H9 (cell line): ENCODE measurements around the gene KLHDC10. TPM values are rescaled to one million over a fixed set of nuclear protein-coding genes. Genes with fewer than 3 reads are reported as not detected.
"Not testable (repeated sequence)": the region's sequence is repeated elsewhere in the genome, so short reads cannot be mapped to it uniquely, and the experiment has no call there.

Experiments used
- DNase-seq: peaks from one replicate; pipeline ENCODE4 v3.0.0-alpha.2; 2017
- H2AFZ ChIP-seq: one replicate; pipeline ENCODE4 v1.6.1; 2013; ENCODE audit warnings: mild to moderate bottlenecking, low read length, control low read depth, moderate library complexity
- H2AK5ac ChIP-seq: 2 replicates; pipeline ENCODE4 v1.6.1; 2013; ENCODE audit warnings: low read length, control low read depth, mixed read lengths; ENCODE audit not compliant: insufficient read length
- H2BK120ac ChIP-seq: one replicate; pipeline ENCODE4 v1.6.1; 2013; ENCODE audit warnings: low read depth, mild to moderate bottlenecking, low read length, control low read depth, inconsistent platforms; ENCODE audit not compliant: poor library complexity, severe bottlenecking
- H2BK12ac ChIP-seq: 2 replicates; pipeline ENCODE4 v1.6.1; 2013; ENCODE audit warnings: low read length, control low read depth, mixed read lengths, low read depth; ENCODE audit not compliant: insufficient read length
- H2BK15ac ChIP-seq: 2 replicates; pipeline ENCODE4 v1.6.1; 2013; ENCODE audit warnings: low read depth, low read length, control low read depth
- H2BK20ac ChIP-seq: one replicate; pipeline ENCODE4 v1.6.1; 2013; ENCODE audit warnings: low read depth, mild to moderate bottlenecking, low read length, control low read depth, inconsistent platforms; ENCODE audit not compliant: poor library complexity, severe bottlenecking
- H2BK5ac ChIP-seq: 2 replicates; pipeline ENCODE4 v1.6.1; 2013; ENCODE audit warnings: low read length, control low read depth, mixed read lengths; ENCODE audit not compliant: insufficient read length
- H3K14ac ChIP-seq: 2 replicates; pipeline ENCODE4 v1.6.1; 2013; ENCODE audit warnings: low read length, control low read depth; ENCODE audit not compliant: insufficient read depth
- H3K18ac ChIP-seq: 2 replicates; pipeline ENCODE4 v1.6.1; 2013; ENCODE audit warnings: low read depth, mild to moderate bottlenecking, mixed read lengths, low read length, control low read depth; ENCODE audit not compliant: insufficient read length
- H3K23ac ChIP-seq: 2 replicates; pipeline ENCODE4 v1.6.1; 2013; ENCODE audit warnings: low read length, control low read depth, mixed read lengths, low read depth; ENCODE audit not compliant: insufficient read length
- H3K23me2 ChIP-seq: 2 replicates; pipeline ENCODE4 v1.6.1; 2013; ENCODE audit warnings: low read depth, mild to moderate bottlenecking, mixed read lengths, low read length, control low read depth; ENCODE audit not compliant: insufficient read length, poor library complexity, severe bottlenecking
- H3K27ac ChIP-seq: 2 replicates; pipeline ENCODE4 v1.5.1; 2013; ENCODE audit warnings: low read length, control low read depth, mixed read lengths, low read depth; ENCODE audit not compliant: insufficient read length
- H3K27me3 ChIP-seq: 2 replicates; pipeline ENCODE4 v1.6.1; 2013; ENCODE audit warnings: low read length, control low read depth, inconsistent platforms; ENCODE audit not compliant: insufficient read depth
- H3K4ac ChIP-seq: 2 replicates; pipeline ENCODE4 v1.6.1; 2013; ENCODE audit warnings: low read depth, mild to moderate bottlenecking, control low read depth, inconsistent platforms, low read length, moderate library complexity
- H3K4me1 ChIP-seq: 2 replicates; pipeline ENCODE4 v1.6.1; 2013; ENCODE audit warnings: low read length, control low read depth, inconsistent platforms; ENCODE audit not compliant: insufficient read depth
- H3K4me2 ChIP-seq: 2 replicates; pipeline ENCODE4 v1.6.1; 2013; ENCODE audit warnings: low read length, control low read depth, mixed read lengths; ENCODE audit not compliant: insufficient read length, insufficient read depth
- H3K56ac ChIP-seq: 2 replicates; pipeline ENCODE4 v1.6.1; 2013; ENCODE audit warnings: low read depth, mild to moderate bottlenecking, mixed read lengths, low read length, control low read depth; ENCODE audit not compliant: insufficient read length
- H3K79me1 ChIP-seq: 2 replicates; pipeline ENCODE4 v1.6.1; 2013; ENCODE audit warnings: low read depth, mild to moderate bottlenecking, moderate library complexity, low read length, control low read depth, inconsistent platforms; ENCODE audit not compliant: insufficient read depth, poor library complexity, severe bottlenecking
- H3K79me2 ChIP-seq: 2 replicates; pipeline ENCODE4 v1.6.1; 2013; ENCODE audit warnings: low read length, control low read depth, inconsistent platforms; ENCODE audit not compliant: insufficient read depth
- H3K9ac ChIP-seq: 2 replicates; pipeline ENCODE4 v1.6.1; 2013; ENCODE audit warnings: low read length, control low read depth, mixed read lengths; ENCODE audit not compliant: insufficient read length; ENCODE audit errors: extremely low read depth
- H3K9me3 ChIP-seq: one replicate; pipeline ENCODE4 v1.6.1; 2013; ENCODE audit warnings: low read depth, low read length, inconsistent platforms; ENCODE audit not compliant: control insufficient read depth
- H3T11ph ChIP-seq: one replicate; pipeline ENCODE4 v1.6.1; 2013; ENCODE audit warnings: mild to moderate bottlenecking, low read length, control low read depth, inconsistent platforms
- H4K20me1 ChIP-seq: one replicate; pipeline ENCODE4 v1.6.1; 2013; ENCODE audit not compliant: control insufficient read depth, insufficient read length, insufficient read depth
- H4K5ac ChIP-seq: 2 replicates; pipeline ENCODE4 v1.6.1; 2013; ENCODE audit warnings: low read depth, mild to moderate bottlenecking, mixed read lengths, low read length, control low read depth; ENCODE audit not compliant: insufficient read length
- H4K8ac ChIP-seq: replicated peaks from 2 replicates; pipeline ENCODE4 v1.6.1; 2013; ENCODE audit warnings: low read length, control low read depth, mixed read lengths, low read depth; ENCODE audit not compliant: insufficient read length
- H4K91ac ChIP-seq: 2 replicates; pipeline ENCODE4 v1.6.1; 2013; ENCODE audit warnings: low read depth, mild to moderate bottlenecking, moderate library complexity, mixed read lengths, low read length, control low read depth; ENCODE audit not compliant: insufficient read length
- H3K27ac Mint-ChIP-seq, 3 experiments: 2 replicates in 2 of 3; 3 replicates in 1 of 3; pipeline ENCODE4 v1.8.0; 2020 to 2021; ENCODE audit warnings: mixed read lengths in 3 of 3, mild to moderate bottlenecking in 1 of 3, moderate library complexity in 1 of 3
- H3K27me3 Mint-ChIP-seq: 2 replicates; pipeline ENCODE4 v1.8.0; 2021; ENCODE audit warnings: low read depth, mild to moderate bottlenecking, moderate library complexity, mixed read lengths
- H3K36me3 Mint-ChIP-seq, 3 experiments: 2 replicates in 2 of 3; 3 replicates in 1 of 3; pipeline ENCODE4 v1.8.0; 2020 to 2021; ENCODE audit warnings: low read depth in 3 of 3, mixed read lengths in 3 of 3; ENCODE audit not compliant: insufficient read depth in 1 of 3
- H3K4me1 Mint-ChIP-seq, 2 experiments: 2 replicates each; pipeline ENCODE4 v1.8.0; 2020; ENCODE audit warnings: mixed read lengths in 2 of 2
- H3K4me3 Mint-ChIP-seq, 2 experiments: 2 replicates in 1 of 2; 3 replicates in 1 of 2; pipeline ENCODE4 v1.8.0; 2020 to 2021; ENCODE audit warnings: mild to moderate bottlenecking in 2 of 2, mixed read lengths in 2 of 2, moderate library complexity in 1 of 2
- H3K9me3 Mint-ChIP-seq, 2 experiments: 2 replicates in 1 of 2; 3 replicates in 1 of 2; pipeline ENCODE4 v1.8.0; 2020; ENCODE audit warnings: mild to moderate bottlenecking in 2 of 2, mixed read lengths in 2 of 2, moderate library complexity in 1 of 2
- WGBS: extraction: QIAGEN DNeasy Blood & Tissue Kit; methylation state at CpG from one replicate; pipeline ENCODE4 v1.1.7; 2013; ENCODE audit warnings: missing lambda C conversion rate, low lambda C conversion rate, mixed read lengths; ENCODE audit not compliant: insufficient read length; ENCODE audit errors: extremely low coverage; 5-methylcytosine and 5-hydroxymethylcytosine counted together
- total RNA-seq: library from RNA; stranded (reverse); gene quantifications from 2 replicates; pipeline ENCODE4 v1.2.1, GENCODE V29; 2021
- TF ChIP-seq, protein P1 (sequence below): fragments of 200-600 bp; sonication (generic); conservative IDR thresholded peaks from 3 replicates; pipeline ENCODE4 v1.8.0; 2021; ENCODE audit warnings: antibody characterized with exemption, mild to moderate bottlenecking

The KLHDC10 gene
- total RNA-seq, 1 experiment from 2014 or later: 17.3 TPM

- Histone ChIP-seq H3K4me2 (no peak overlapping the region), H3K9me3 (no peaks in the 10 kb centered on the region), H2AFZ (no peak overlapping the region), H3K18ac (no peak overlapping the region), H3K27ac (no peak overlapping the region), H3K79me2 (no peaks in the 10 kb centered on the region), H3T11ph (no peak overlapping the region), H3K79me1 (no peaks in the 10 kb centered on the region), H2BK120ac (no peak overlapping the region), H2BK5ac (no peak overlapping the region), H4K20me1 (no peaks in the 10 kb centered on the region), H4K5ac (no peak overlapping the region), H3K23me2 (peaks cover 9% of the 10 kb centered on the region), H3K27me3 (no peaks in the 10 kb centered on the region), H4K91ac (no peak overlapping the region), H3K9ac (no peak overlapping the region), H3K4ac (no peak overlapping the region), H4K8ac (no peak overlapping the region), H2AK5ac (no peak overlapping the region), H2BK15ac (no peak overlapping the region), H2BK20ac (no peak overlapping the region), H3K23ac (no peak overlapping the region), H2BK12ac (no peak overlapping the region), H3K4me1 (no peaks in the 10 kb centered on the region), H3K14ac (no peak overlapping the region), H3K56ac (no peak overlapping the region)
- Mint-ChIP-seq H3K4me1 (peaks cover 22 to 23% of the 10 kb centered on the region in 2 experiments), H3K36me3 (no peaks in the 10 kb centered on the region), H3K27ac (no peak overlapping the region), H3K4me3 (no peak overlapping the region; a peak in 1 of 5 replicates), H3K27me3 (peaks cover 12% of the 10 kb centered on the region), H3K9me3 (no peaks in the 10 kb centered on the region; a peak in 1 of 5 replicates)
- no peak for DNase-seq
- WGBS: no CpG with 5 or more reads among the region's 14 CpGs
- TF ChIP-seq, protein P1, sequence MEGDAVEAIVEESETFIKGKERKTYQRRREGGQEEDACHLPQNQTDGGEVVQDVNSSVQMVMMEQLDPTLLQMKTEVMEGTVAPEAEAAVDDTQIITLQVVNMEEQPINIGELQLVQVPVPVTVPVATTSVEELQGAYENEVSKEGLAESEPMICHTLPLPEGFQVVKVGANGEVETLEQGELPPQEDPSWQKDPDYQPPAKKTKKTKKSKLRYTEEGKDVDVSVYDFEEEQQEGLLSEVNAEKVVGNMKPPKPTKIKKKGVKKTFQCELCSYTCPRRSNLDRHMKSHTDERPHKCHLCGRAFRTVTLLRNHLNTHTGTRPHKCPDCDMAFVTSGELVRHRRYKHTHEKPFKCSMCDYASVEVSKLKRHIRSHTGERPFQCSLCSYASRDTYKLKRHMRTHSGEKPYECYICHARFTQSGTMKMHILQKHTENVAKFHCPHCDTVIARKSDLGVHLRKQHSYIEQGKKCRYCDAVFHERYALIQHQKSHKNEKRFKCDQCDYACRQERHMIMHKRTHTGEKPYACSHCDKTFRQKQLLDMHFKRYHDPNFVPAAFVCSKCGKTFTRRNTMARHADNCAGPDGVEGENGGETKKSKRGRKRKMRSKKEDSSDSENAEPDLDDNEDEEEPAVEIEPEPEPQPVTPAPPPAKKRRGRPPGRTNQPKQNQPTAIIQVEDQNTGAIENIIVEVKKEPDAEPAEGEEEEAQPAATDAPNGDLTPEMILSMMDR: no peak
These were observed 75.2 kb downstream of the KLHDC10 start for GRCh38 chr7:130145424-130146100.

- not testable (repeated sequence) for H3K36me3 Mint-ChIP-seq
- peaks cover 19 to 21% of the 10 kb centered on the region in 2 experiments for H3K4me1 Mint-ChIP-seq
These were observed 75.8 kb downstream of the KLHDC10 start for GRCh38 chr7:130146142-130146541.

More at GRCh38 chr7:130146142-130146541, 75.8 kb downstream of the KLHDC10 start:
- not testable (repeated sequence) for H4K8ac ChIP-seq, H3K9ac ChIP-seq, H3K18ac ChIP-seq, H2AFZ ChIP-seq, H3T11ph ChIP-seq, H3K23me2 ChIP-seq, H3K27ac Mint-ChIP-seq, H3K4ac ChIP-seq, H3K4me2 ChIP-seq, DNase-seq, H4K91ac ChIP-seq, H3K4me1 ChIP-seq, H3K56ac ChIP-seq, H3K27me3 ChIP-seq, H3K79me1 ChIP-seq, H2BK5ac ChIP-seq, H2BK20ac ChIP-seq, H3K14ac ChIP-seq, H3K79me2 ChIP-seq, H2AK5ac ChIP-seq, H4K5ac ChIP-seq, H3K9me3 ChIP-seq, H4K20me1 ChIP-seq, H2BK120ac ChIP-seq, H3K4me3 Mint-ChIP-seq, H2BK15ac ChIP-seq, H2BK12ac ChIP-seq, H3K27ac ChIP-seq, H3K9me3 Mint-ChIP-seq, H3K23ac ChIP-seq
- WGBS: no CpG with 5 or more reads among the region's 5 CpGs
- H3K27me3 Mint-ChIP-seq: peaks cover 12% of the 10 kb centered on the region
